A673 (cell line): Measurements from ENCODE around the gene RNF19B. TPM values are rescaled to one million over a fixed set of nuclear protein-coding genes. Genes with fewer than 3 reads are reported as not detected.

Experiments
- BruUV-seq: library from RNA; stranded (reverse); fragments of 400-500 nt; replicated peaks from 2 replicates; lab custom pipeline; 2021; lab: Mats Ljungman, UMichigan
- CTCF ChIA-PET: fragments of 300-600 bp; sonication (Branson Sonifier 250); formaldehyde crosslinking; loops from one replicate; lab custom pipeline; 2022; ENCODE audit warnings: antibody characterized with exemption; lab: Charles Lee
- POLR2A ChIA-PET: fragments of 300-600 bp; sonication (Branson Sonifier 250); formaldehyde crosslinking; loops from one replicate; lab custom pipeline; 2022; ENCODE audit warnings: antibody characterized with exemption; ENCODE audit not compliant: low non-redundant PET; lab: Charles Lee
- DNase-seq: peaks from one replicate; pipeline ENCODE4 v3.0.0-alpha.2; 2015; ENCODE audit warnings: low spot score
- H3K27ac ChIP-seq: fragments of 200-600 bp; sonication (generic); 2 replicates; pipeline ENCODE4 v1.5.1; 2016; ENCODE audit warnings: mixed run types, low read depth, mild to moderate bottlenecking, mixed read lengths, antibody characterized with exemption, low read length; ENCODE audit not compliant: poor library complexity, severe bottlenecking
- H3K27me3 ChIP-seq: fragments of 200-600 bp; sonication (generic); replicated peaks from 2 replicates; pipeline ENCODE4 v1.6.1; 2017; ENCODE audit warnings: mixed run types, low read depth, mild to moderate bottlenecking, mixed read lengths, antibody characterized with exemption, low read length; ENCODE audit not compliant: insufficient read depth, poor library complexity
- H3K36me3 ChIP-seq: fragments of 200-600 bp; sonication (generic); 2 replicates; pipeline ENCODE4 v1.6.1; 2016; ENCODE audit warnings: mixed run types, mild to moderate bottlenecking, mixed read lengths, antibody characterized with exemption, low read length; ENCODE audit not compliant: insufficient read depth, poor library complexity, severe bottlenecking
- H3K4me1 ChIP-seq: fragments of 200-600 bp; sonication (generic); 2 replicates; pipeline ENCODE4 v1.6.1; 2017; ENCODE audit warnings: mixed run types, mild to moderate bottlenecking, mixed read lengths, antibody characterized with exemption, low read length; ENCODE audit not compliant: insufficient read depth, poor library complexity, severe bottlenecking
- H3K4me3 ChIP-seq: fragments of 200-600 bp; sonication (generic); 2 replicates; pipeline ENCODE4 v1.5.1; 2016; ENCODE audit warnings: low read depth, mixed run types, mild to moderate bottlenecking, mixed read lengths, low read length; ENCODE audit not compliant: poor library complexity, severe bottlenecking
- H3K9me3 ChIP-seq: fragments of 200-600 bp; sonication (generic); 2 replicates; pipeline ENCODE4 v1.6.1; 2016; ENCODE audit warnings: mixed run types, low read depth, mild to moderate bottlenecking, mixed read lengths, antibody characterized with exemption, low read length; ENCODE audit not compliant: poor library complexity, severe bottlenecking
- EZH2 ChIP-seq: fragments of 200-600 bp; sonication (generic); IDR thresholded peaks from 2 replicates; pipeline ENCODE4 v1.6.1; 2017; ENCODE audit warnings: borderline replicate concordance, low read depth, mild to moderate bottlenecking, mixed read lengths, antibody characterized with exemption, low read length; ENCODE audit not compliant: poor library complexity, severe bottlenecking
- intact Hi-C: fragments of 100-400 bp; cut with micrococcal nuclease; formaldehyde crosslinking; loops from one replicate; pipeline ENCODE4 v1.10.0; 2022; ENCODE audit not compliant: unreplicated experiment
- total RNA-seq: library from RNA; stranded (reverse); gene quantifications from 2 replicates; pipeline ENCODE4 v1.2.3, GENCODE V29; 2021
- TF ChIP-seq, protein P1 (sequence below): fragments of 300-800, 200-600 bp; sonication (generic); conservative IDR thresholded peaks from 2 replicates; pipeline ENCODE4 v1.5.1; 2017; ENCODE audit warnings: low read depth, mild to moderate bottlenecking, antibody characterized with exemption, low read length, moderate library complexity, mixed read lengths

RNF19B gene
- total RNA-seq, 1 experiment from 2014 or later, result 14.3 TPM

DNA sequence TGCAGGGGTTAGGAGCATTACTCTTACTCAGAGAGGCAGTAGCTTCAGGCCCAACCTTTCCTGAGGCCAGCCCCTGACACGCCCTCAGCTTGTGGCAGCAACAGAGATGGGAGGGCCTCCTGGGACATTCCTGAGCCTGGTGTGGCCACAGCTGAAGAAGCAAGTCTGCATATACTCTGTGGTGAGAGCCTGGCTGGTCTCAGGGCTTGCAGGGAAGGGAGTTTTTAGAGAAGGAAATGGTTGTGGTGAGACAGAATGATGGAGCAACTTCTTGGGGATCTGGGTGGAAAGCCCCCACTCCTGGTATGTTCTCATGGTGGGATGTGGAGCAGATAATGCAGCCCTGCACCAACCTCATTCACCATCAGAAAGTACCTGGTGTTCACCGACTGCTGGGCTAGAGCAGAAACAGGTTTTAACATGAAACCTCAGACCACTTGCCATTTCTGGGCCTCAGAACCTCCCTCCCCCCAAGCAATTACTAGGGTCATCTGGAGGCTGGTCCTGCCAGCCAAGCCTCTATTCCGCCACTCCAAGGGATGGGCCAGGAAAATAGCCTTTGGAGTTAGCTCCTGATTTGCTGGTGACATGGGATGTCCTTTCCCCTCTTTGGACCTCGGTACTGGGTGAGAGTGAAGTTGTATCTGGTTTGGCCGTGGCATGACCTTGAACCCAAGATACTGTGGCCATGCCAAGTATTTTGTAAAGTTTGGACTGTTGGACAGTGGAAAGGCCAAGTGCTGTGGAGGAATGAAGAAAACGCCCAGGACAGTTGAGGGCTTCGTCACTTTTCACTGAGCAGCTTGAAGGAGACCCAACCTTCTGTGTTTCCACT is 28.1 kb upstream of the RNF19B start:
- no peak overlapping the region for H3K27ac ChIP-seq
- H3K27me3 ChIP-seq, result no peaks in the 10 kb centered on the region
- no peaks in the 10 kb centered on the region for H3K9me3 ChIP-seq
- no TSS peak for BruUV-seq
- CTCF ChIA-PET, result interaction anchor here (0.6 kb wide), 1 partner anchor 8 kb away, joined by 3 read pairs; no protein-coding TSS in a partner anchor
- POLR2A ChIA-PET, result no interaction called here
- no peak for TF ChIP-seq EZH2
- TF ChIP-seq, protein P1, sequence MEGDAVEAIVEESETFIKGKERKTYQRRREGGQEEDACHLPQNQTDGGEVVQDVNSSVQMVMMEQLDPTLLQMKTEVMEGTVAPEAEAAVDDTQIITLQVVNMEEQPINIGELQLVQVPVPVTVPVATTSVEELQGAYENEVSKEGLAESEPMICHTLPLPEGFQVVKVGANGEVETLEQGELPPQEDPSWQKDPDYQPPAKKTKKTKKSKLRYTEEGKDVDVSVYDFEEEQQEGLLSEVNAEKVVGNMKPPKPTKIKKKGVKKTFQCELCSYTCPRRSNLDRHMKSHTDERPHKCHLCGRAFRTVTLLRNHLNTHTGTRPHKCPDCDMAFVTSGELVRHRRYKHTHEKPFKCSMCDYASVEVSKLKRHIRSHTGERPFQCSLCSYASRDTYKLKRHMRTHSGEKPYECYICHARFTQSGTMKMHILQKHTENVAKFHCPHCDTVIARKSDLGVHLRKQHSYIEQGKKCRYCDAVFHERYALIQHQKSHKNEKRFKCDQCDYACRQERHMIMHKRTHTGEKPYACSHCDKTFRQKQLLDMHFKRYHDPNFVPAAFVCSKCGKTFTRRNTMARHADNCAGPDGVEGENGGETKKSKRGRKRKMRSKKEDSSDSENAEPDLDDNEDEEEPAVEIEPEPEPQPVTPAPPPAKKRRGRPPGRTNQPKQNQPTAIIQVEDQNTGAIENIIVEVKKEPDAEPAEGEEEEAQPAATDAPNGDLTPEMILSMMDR, result no peak
- peak; percentile 79 for DNase-seq
- no peak overlapping the region for H3K4me3 ChIP-seq
- intact Hi-C loops, result no loop called here
- no peaks in the 10 kb centered on the region for H3K4me1 ChIP-seq
- no peaks in the 10 kb centered on the region for H3K36me3 ChIP-seq

DNA sequence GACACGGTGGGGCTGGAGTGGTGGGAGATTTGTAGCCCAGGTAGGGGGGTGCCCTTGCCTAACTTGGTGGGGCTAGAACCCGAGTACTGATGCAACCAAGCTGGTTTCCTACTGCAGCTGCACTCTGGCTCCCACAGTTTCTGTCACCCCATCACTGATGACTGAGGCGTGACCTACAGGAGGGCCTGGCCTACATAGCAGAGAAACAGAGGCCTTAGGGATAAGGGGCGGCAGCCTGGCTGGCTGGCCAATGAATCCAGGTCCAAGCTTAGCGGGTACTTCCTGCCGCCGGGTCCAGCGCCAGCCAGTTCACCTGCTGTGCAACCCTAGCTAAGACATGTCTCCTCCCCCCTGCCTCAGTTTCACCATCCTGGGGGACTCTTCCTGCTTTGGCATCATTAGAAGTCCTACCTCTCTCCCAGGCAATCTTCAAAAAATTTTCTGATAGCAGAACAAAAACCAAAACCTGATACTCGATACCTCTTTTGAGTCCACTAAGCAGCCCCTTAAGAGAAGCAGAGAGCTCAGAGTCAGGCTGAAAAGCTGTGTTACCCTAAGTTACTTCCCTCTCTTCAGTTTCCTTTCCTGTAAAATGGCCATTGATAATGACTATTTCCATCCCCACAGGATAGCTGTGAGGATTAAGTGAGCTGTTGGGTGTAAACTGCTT is 27.3 kb upstream of the RNF19B start:
- intact Hi-C loops, result no loop called here
- no peak for DNase-seq
- no TSS peak for BruUV-seq
- H3K27me3 ChIP-seq, result no peaks in the 10 kb centered on the region
- TF ChIP-seq, protein P1, result no peak
- no peak for TF ChIP-seq EZH2
- H3K9me3 ChIP-seq, result no peaks in the 10 kb centered on the region
- no peaks in the 10 kb centered on the region for H3K36me3 ChIP-seq
- no peak overlapping the region for H3K27ac ChIP-seq
- POLR2A ChIA-PET, result no interaction called here
- no peaks in the 10 kb centered on the region for H3K4me1 ChIP-seq
- no peak overlapping the region for H3K4me3 ChIP-seq
- CTCF ChIA-PET, result no interaction called here

DNA sequence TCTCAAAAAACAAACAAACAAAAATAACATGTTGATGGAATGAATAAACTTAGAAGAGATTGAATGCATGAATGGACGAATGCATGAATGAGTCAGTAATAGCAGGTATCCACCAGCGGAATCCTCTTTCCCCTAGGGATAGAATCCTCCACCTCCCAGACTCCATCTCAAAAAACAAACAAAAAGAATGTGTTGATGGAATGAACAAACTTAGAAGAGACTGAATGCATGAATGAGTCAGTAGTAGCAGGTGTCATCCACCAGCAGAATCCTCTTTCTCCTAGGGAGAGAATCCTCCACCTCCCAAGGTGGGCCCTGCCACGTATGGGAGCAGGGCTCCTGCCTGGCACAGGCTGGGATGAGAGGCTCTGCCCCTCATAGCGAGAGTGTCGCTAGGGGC is 26.8 kb upstream of the RNF19B start:
- POLR2A ChIA-PET, result no interaction called here
- TF ChIP-seq EZH2, result no peak
- intact Hi-C loops, result no loop called here

More for the DNA sequence above, 26.8 kb upstream of the RNF19B start:
- CTCF ChIA-PET, result no interaction called here
- Histone ChIP-seq H3K36me3 (no peaks in the 10 kb centered on the region), H3K4me1 (no peaks in the 10 kb centered on the region), H3K27me3 (no peaks in the 10 kb centered on the region), H3K9me3 (no peaks in the 10 kb centered on the region), H3K27ac (no peak overlapping the region), H3K4me3 (no peak overlapping the region)
- DNase-seq, result no peak
- no TSS peak for BruUV-seq
